Body of pancreas (tissue), 4 donors: Measurements from ENCODE around the gene BET1. TPM values are rescaled to one million over a fixed set of nuclear protein-coding genes. Genes with fewer than 3 reads are reported as not detected.

Source experiments
- ATAC-seq: fragments of 150-250 bp; one replicate; pipeline ENCODE4 v1.9.1; 2016
- DNase-seq, 4 donors: peaks; one replicate each; pipeline ENCODE4 v3.0.0-alpha.2; 2019
- H3K27ac ChIP-seq, 4 donors: fragments of 200-600 bp; sonication (generic); 1 replicate in 3 of 4; 2 replicates in 1 of 4; pipeline versions ENCODE4 v1.5.1 to v1.6.1; 2016 to 2019; ENCODE audit warnings: mild to moderate bottlenecking in 1 of 4, mixed read lengths in 1 of 4, moderate library complexity in 1 of 4
- H3K27me3 ChIP-seq, 2 donors: fragments of 200-600 bp; sonication (generic); one replicate each; pipeline ENCODE4 v1.6.0; 2016; ENCODE audit warnings: mild to moderate bottlenecking in 1 of 2
- H3K36me3 ChIP-seq, 2 donors: fragments of 200-600 bp; sonication (generic); replicated peaks in 1 of 2; 2 replicates each; pipeline ENCODE4 v1.5.1; 2016; ENCODE audit warnings: low read depth in 2 of 2; ENCODE audit not compliant: insufficient read depth in 1 of 2
- H3K4me1 ChIP-seq: fragments of 200-600 bp; sonication (generic); one replicate; pipeline ENCODE4 v1.6.0; 2016
- H3K4me3 ChIP-seq, 2 donors: fragments of 200-600 bp; sonication (generic); 1 replicate in 1 of 2; 2 replicates in 1 of 2; pipeline ENCODE4 v1.5.1; 2016 to 2019
- H3K9me3 ChIP-seq, 3 donors: fragments of 200-600 bp; sonication (generic); 1 replicate in 2 of 3; 2 replicates in 1 of 3; pipeline ENCODE4 v1.5.1; 2016
- CTCF ChIP-seq, 7 experiments: fragments of 450-650 bp in 4 of 7; fragments of 200-600 bp in 3 of 7; sonication (generic) in 3 of 7; IDR thresholded peaks; one replicate each; pipeline ENCODE4 v1.5.1; 2016 to 2019; ENCODE audit warnings: antibody characterized with exemption in 7 of 7
- POLR2A ChIP-seq, 3 donors: fragments of 450-650 bp; IDR thresholded peaks; one replicate each; pipeline ENCODE4 v1.6.1; 2016; ENCODE audit warnings: antibody characterized with exemption in 3 of 3, mild to moderate bottlenecking in 2 of 3
- WGBS, 2 donors: methylation state at CpG; one replicate each; pipeline ENCODE4 v1.1.5; 2017; 5-methylcytosine and 5-hydroxymethylcytosine counted together
- intact Hi-C: fragments of 100-400 bp; cut with DNase I; formaldehyde crosslinking; loops from one replicate; pipeline ENCODE4 v1.15.1; 2023
- total RNA-seq, 2 donors: library from RNA; depleted of rRNA; stranded (reverse); fragments of >200 nt; gene quantifications; one replicate each; pipeline ENCODE4 v1.1.0, GENCODE V29; 2016

Gene BET1
- total RNA-seq, 2 donors from 2014 or later = 32.4 to 36.9 TPM

GRCh38 chr7:93948106-93948505 lies 56.0 kb downstream of the BET1 start:
- intact Hi-C loops = no loop called here
- no peak for TF ChIP-seq CTCF (IDR thresholded peaks at IDR 0.05)
- TF ChIP-seq POLR2A (IDR thresholded peaks at IDR 0.05) = no peak
- ATAC-seq = no peak

GRCh38 chr7:93945756-93946535 lies 58.2 kb downstream of the BET1 start:
- no peaks in the 10 kb centered on the region for H3K9me3 ChIP-seq
- TF ChIP-seq POLR2A (IDR thresholded peaks at IDR 0.05) (no peak), CTCF (IDR thresholded peaks at IDR 0.05) (no peak)
- H3K4me1 ChIP-seq = no peaks in the 10 kb centered on the region
- intact Hi-C loops = no loop called here
- no peak overlapping the region for H3K4me3 ChIP-seq
- H3K27me3 ChIP-seq = no peaks in the 10 kb centered on the region
- no peak for ATAC-seq
- H3K36me3 ChIP-seq = no peaks in the 10 kb centered on the region
- DNase-seq = no peak
- no peak overlapping the region for H3K27ac ChIP-seq
- 66 to 68% methylated on average over 5 of the region's 5 CpGs for WGBS, 2 donors

More at GRCh38 chr7:93948106-93948505, 56.0 kb downstream of the BET1 start:
- no peaks in the 10 kb centered on the region for H3K4me1 ChIP-seq
- H3K36me3 ChIP-seq = no peaks in the 10 kb centered on the region
- H3K9me3 ChIP-seq = no peaks in the 10 kb centered on the region
- WGBS, 2 donors = 21 to 29% methylated on average over 1 of the region's 1 CpG
- H3K27me3 ChIP-seq = no peaks in the 10 kb centered on the region
- H3K27ac ChIP-seq = no peak overlapping the region
- DNase-seq = no peak
- no peak overlapping the region for H3K4me3 ChIP-seq

- Histone ChIP-seq H3K27me3 (no peaks in the 10 kb centered on the region), H3K27ac (no peak overlapping the region), H3K4me3 (no peak overlapping the region), H3K36me3 (no peaks in the 10 kb centered on the region), H3K4me1 (no peaks in the 10 kb centered on the region), H3K9me3 (no peaks in the 10 kb centered on the region)
- no peak for DNase-seq
- TF ChIP-seq POLR2A (IDR thresholded peaks at IDR 0.05) = no peak
- TF ChIP-seq CTCF (IDR thresholded peaks at IDR 0.05) = no peak
- intact Hi-C loops = no loop called here
- WGBS, 2 donors = 10 to 22% methylated on average over 3 of the region's 3 CpGs
- no peak for ATAC-seq
These were observed 59.1 kb downstream of the BET1 start for GRCh38 chr7:93945083-93945482.

GRCh38 chr7:93944673-93945072 lies 59.5 kb downstream of the BET1 start:
- no peak overlapping the region for H3K4me3 ChIP-seq
- H3K27me3 ChIP-seq = no peaks in the 10 kb centered on the region
- no peak for DNase-seq
- TF ChIP-seq CTCF (IDR thresholded peaks at IDR 0.05) (no peak), POLR2A (IDR thresholded peaks at IDR 0.05) (no peak)
- 9 to 23% methylated on average over 1 of the region's 1 CpG for WGBS, 2 donors
- intact Hi-C loops = no loop called here
- no peaks in the 10 kb centered on the region for H3K36me3 ChIP-seq
- H3K27ac ChIP-seq = no peak overlapping the region
- H3K4me1 ChIP-seq = no peaks in the 10 kb centered on the region
- no peaks in the 10 kb centered on the region for H3K9me3 ChIP-seq
- ATAC-seq = peak; percentile 33
